ENCODE measurements around the gene BPIFB3. TPM values are rescaled to one million over a fixed set of nuclear protein-coding genes. Genes with fewer than 3 reads are reported as not detected.
"Not testable (repeated sequence)": the region's sequence is repeated elsewhere in the genome, so short reads cannot be mapped to it uniquely, and the experiment has no call there.

BPIFB3 gene
- total RNA-seq, 1 donor from 2014 or later = not detected

DNA sequence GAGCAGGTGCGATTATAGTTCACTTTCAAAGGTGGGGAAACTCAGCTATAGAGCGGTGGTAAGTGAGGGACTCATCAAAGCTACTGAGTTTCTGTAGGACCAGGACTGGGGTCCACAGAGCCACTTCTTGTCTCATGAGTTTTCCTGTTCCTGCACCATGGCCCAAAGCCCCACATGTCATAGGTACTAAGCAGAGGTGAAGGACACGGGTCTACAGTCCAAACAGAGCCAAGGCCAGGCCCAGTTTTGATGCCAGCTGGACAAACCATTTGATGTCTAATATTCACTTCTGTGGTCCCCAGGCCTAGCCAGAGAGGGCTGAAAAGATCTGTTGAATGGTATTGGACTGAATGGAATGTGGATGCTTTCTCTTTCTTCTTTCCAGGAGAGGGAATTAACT, 11.3 kb upstream of the BPIFB3 start:
- DNase-seq (ENCODE audit: low spot score in 2 of 2) = no peak
- no peaks in the 10 kb centered on the region for H3K36me3 ChIP-seq
- TF ChIP-seq, protein P1, sequence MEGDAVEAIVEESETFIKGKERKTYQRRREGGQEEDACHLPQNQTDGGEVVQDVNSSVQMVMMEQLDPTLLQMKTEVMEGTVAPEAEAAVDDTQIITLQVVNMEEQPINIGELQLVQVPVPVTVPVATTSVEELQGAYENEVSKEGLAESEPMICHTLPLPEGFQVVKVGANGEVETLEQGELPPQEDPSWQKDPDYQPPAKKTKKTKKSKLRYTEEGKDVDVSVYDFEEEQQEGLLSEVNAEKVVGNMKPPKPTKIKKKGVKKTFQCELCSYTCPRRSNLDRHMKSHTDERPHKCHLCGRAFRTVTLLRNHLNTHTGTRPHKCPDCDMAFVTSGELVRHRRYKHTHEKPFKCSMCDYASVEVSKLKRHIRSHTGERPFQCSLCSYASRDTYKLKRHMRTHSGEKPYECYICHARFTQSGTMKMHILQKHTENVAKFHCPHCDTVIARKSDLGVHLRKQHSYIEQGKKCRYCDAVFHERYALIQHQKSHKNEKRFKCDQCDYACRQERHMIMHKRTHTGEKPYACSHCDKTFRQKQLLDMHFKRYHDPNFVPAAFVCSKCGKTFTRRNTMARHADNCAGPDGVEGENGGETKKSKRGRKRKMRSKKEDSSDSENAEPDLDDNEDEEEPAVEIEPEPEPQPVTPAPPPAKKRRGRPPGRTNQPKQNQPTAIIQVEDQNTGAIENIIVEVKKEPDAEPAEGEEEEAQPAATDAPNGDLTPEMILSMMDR (IDR thresholded peaks at IDR 0.05) = no peak
- H3K4me1 ChIP-seq = no peaks in the 10 kb centered on the region
- intact Hi-C loops (cut with DNase I) = no loop called here
- no peak overlapping the region for H3K27ac ChIP-seq
- peaks cover 0 to 9% of the 10 kb centered on the region in 2 donors for H3K9me3 ChIP-seq
- H3K4me3 ChIP-seq = no peak overlapping the region
- H3K27me3 ChIP-seq = no peaks in the 10 kb centered on the region

DNA sequence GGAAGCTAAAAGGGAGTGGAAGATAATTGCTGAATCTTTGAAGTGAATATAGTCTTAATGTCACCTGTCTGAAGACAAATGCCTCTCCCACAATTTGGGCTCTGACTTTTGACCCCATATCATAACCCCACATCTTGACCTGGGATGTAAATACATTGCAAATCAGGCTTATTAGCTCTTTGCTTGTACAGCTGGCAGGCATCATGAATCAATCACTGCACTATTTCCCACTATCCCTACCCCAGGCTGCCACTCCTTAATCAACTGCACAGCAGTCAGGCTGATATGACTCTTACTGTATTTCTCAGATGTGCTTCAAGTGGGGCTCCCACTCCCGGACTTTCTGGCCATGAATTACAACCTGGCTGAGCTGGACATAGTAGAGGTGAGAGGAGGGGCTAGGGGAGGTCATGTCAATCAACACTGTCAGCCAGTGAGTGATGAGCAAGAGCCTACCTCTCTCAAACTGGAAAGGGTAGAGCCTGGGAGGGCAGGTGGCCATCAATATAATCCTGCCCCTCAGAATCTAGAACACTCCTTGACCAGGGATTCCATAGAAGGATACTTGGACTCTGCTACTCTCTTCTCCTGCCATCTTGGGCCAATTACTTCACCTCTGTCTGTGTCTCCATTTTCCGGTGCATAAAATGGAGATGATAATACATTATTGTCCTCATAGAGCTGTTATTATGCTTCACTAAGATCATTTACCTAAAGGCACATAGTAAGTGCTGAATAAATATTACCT, 10.5 kb upstream of the BPIFB3 start:
- H3K9me3 ChIP-seq = peaks cover 0 to 9% of the 10 kb centered on the region in 2 donors
- TF ChIP-seq, protein P1 (IDR thresholded peaks at IDR 0.05) = no peak
- intact Hi-C loops (cut with DNase I) = no loop called here
- no peaks in the 10 kb centered on the region for H3K4me1 ChIP-seq
- H3K27ac ChIP-seq = no peak overlapping the region
- H3K4me3 ChIP-seq = no peak overlapping the region
- no peaks in the 10 kb centered on the region for H3K27me3 ChIP-seq
- DNase-seq (ENCODE audit: low spot score in 2 of 2) = no peak
- no peaks in the 10 kb centered on the region for H3K36me3 ChIP-seq

DNA sequence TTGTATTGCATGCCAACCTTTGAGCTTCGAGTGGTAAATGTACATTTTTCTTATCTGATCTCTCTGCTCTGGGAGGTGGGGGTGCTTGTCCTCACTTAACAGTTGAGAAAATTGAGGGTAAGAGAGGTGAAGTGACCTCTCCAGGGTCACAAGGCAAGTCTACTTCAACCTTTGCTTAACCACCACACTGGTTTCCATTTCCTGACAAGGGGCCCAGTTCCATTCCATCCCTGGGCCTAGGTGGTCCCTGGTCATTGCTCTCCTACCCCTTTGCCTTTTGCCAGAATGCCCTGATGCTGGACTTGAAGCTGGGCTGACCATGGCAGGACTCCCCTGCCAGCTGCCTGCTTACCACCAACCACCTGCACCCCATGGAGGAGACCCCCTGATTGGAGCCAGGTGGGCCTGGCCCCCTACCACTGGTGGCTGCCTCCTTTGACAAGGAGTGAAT, 9.9 kb upstream of the BPIFB3 start:
- Histone ChIP-seq H3K27me3 (no peaks in the 10 kb centered on the region), H3K4me1 (no peaks in the 10 kb centered on the region), H3K27ac (no peak overlapping the region), H3K9me3 (peaks cover 0 to 9% of the 10 kb centered on the region in 2 donors), H3K36me3 (no peaks in the 10 kb centered on the region), H3K4me3 (no peak overlapping the region)
- intact Hi-C loops (cut with DNase I) = no loop called here
- DNase-seq (ENCODE audit: low spot score in 2 of 2) = no peak
- TF ChIP-seq, protein P1 (IDR thresholded peaks at IDR 0.05) = no peak

DNA sequence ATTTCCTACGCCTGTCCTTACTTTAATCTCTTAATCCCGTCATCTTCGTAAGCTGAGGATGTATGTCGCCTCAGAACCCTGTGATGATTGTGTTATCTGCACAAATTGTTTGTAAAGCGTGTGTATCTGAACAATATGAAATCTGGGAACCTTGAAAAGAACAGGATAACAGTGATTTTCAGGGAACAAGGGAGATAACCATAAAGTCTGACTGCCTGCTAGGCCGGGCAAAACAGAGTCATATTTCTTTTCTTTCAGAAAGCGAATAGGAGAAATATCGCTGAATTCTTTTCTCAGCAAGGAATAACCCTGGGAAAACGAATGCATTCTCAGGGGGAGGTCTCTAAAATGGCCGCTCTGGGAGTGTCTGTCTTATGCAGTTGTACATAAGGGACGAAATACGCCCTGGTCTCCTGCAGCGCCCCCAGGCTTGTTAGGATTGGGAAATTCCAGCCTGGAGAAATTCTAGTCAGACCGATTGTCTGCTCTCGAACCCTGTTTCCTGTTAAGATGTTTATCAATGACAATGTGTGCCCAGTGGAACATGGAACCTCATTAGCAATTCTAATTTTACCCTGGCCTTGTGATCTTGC, 8.5 kb upstream of the BPIFB3 start:
- intact Hi-C loops (cut with DNase I); H3K36me3 ChIP-seq; H3K27me3 ChIP-seq; DNase-seq (ENCODE audit: low spot score in 2 of 2); H3K9me3 ChIP-seq; H3K4me3 ChIP-seq; H3K4me1 ChIP-seq; H3K27ac ChIP-seq: not testable (repeated sequence)

DNA sequence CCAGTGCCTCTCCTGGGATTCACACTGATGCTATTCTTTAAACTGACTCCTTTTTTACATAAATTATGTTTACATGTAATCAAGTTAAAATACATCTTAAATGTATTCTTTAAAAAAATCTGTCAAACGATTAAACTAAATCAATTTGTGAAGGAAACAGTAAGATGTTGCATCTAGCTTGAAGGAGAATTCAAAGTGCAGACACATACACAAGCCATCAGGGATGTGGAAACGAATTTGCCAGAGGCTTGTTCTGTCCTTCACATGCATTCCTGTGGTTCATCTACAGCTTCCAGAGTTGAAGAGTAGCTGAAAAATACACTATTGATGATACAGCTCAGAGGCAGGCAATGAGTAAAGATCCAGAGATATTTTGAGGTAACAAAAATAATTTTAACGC, 7.3 kb upstream of the BPIFB3 start:
- TF ChIP-seq, protein P1 (IDR thresholded peaks at IDR 0.05) = no peak

DNA sequence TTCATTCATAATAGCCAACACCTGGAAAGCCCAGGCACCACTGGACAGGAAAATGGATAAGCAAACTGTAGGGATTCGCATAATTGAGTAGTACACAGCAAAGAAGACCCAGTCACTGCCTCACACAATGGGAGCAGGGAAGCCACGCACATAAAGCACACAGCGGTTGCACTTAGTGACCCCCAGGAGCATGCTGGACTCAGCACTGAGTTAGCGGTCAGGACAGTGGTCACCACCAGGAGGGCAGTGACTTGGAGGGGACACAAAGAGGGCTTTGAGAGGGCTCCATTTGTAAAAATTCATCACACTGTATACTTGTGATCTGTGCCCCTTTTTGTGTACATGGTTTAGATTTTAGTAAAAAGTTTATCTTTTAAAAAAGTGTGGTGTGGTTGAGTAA, 2.4 kb upstream of the BPIFB3 start:
- no peak overlapping the region for H3K27ac ChIP-seq
- H3K4me1 ChIP-seq = no peaks in the 10 kb centered on the region
- H3K4me3 ChIP-seq = no peak overlapping the region
- no peaks in the 10 kb centered on the region for H3K9me3 ChIP-seq
- no peaks in the 10 kb centered on the region for H3K36me3 ChIP-seq
- intact Hi-C loops (cut with DNase I) = no loop called here
- TF ChIP-seq, protein P1 (IDR thresholded peaks at IDR 0.05) = no peak
- no peak for DNase-seq (ENCODE audit: low spot score in 2 of 2)
- no peaks in the 10 kb centered on the region for H3K27me3 ChIP-seq

More for the DNA sequence above, 7.3 kb upstream of the BPIFB3 start:
- H3K4me3 ChIP-seq = no peak overlapping the region
- peaks cover 0 to 9% of the 10 kb centered on the region in 2 donors for H3K9me3 ChIP-seq
- no peaks in the 10 kb centered on the region for H3K4me1 ChIP-seq
- no peak for DNase-seq (ENCODE audit: low spot score in 2 of 2)
- intact Hi-C loops (cut with DNase I) = no loop called here
- no peaks in the 10 kb centered on the region for H3K36me3 ChIP-seq
- no peak overlapping the region for H3K27ac ChIP-seq
- H3K27me3 ChIP-seq = no peaks in the 10 kb centered on the region
